DOHH2 (cell line): ENCODE data around the gene PEAR1.

Experiments used
- CTCF ChIP-seq: fragments of 200-600 bp; sonication (generic); IDR thresholded peaks from one replicate; pipeline ENCODE4 v1.5.1; 2014; ENCODE audit warnings: antibody characterized with exemption, mild to moderate bottlenecking, low read depth, low read length; ENCODE audit not compliant: poor library complexity, severe bottlenecking
- EZH2phosphoT487 ChIP-seq: fragments of 200-600 bp; sonication (generic); IDR thresholded peaks from 2 replicates; pipeline ENCODE4 v1.6.1; 2017; ENCODE audit warnings: borderline replicate concordance, mild to moderate bottlenecking, antibody characterized with exemption, low read length, moderate library complexity, mixed read lengths

GRCh38 chr1:156925154-156926010 lies 31.9 kb downstream of the PEAR1 start:
- no peak for TF ChIP-seq CTCF
- TF ChIP-seq EZH2phosphoT487 = no peak
